Measurements from ENCODE around the gene OVCH2. TPM values are rescaled to one million over a fixed set of nuclear protein-coding genes. Genes with fewer than 3 reads are reported as not detected.
A peak's percentile ranks its signal among the peaks of the same experiment; 100 is the strongest.
"Not testable (repeated sequence)": the region's sequence is repeated elsewhere in the genome, so short reads cannot be mapped to it uniquely, and the experiment has no call there.

OVCH2 gene, protein sequence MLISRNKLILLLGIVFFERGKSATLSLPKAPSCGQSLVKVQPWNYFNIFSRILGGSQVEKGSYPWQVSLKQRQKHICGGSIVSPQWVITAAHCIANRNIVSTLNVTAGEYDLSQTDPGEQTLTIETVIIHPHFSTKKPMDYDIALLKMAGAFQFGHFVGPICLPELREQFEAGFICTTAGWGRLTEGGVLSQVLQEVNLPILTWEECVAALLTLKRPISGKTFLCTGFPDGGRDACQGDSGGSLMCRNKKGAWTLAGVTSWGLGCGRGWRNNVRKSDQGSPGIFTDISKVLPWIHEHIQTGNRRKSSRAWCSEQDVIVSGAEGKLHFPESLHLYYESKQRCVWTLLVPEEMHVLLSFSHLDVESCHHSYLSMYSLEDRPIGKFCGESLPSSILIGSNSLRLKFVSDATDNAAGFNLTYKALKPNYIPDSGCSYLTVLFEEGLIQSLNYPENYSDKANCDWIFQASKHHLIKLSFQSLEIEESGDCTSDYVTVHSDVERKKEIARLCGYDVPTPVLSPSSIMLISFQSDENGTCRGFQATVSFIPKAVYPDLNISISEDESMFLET
- 1 to 10 TPM; 5.6 to 7.1 (median 6.5) TPM for polyA plus RNA-seq (ENCODE audit: insufficient read length in 4 of 4)

DNA sequence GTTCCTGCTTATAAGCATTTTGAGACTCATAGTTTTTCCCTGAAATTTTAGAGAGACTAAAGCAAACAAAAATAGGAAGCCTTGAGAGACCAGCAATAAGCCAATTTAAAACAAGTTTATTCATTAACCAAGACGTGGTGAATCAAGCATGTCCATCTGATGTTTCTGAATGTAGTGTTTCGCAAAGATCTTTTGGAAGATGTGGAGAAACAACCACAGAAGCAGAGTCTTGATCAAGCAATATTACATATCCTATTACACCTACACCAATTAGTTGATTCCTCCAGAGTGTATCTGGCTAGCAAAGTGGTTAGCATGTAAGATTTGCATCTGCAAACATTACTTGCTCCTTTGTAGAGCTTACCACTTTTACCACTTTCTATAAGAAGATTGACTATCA, at the start of gene OVCH2:
Gene OVCH2 (minus strand): TSS at position 101 of the 400 bp plus-strand sequence. CDS start 83 bp downstream, at position 18.
- DNase-seq (ENCODE audit: low read depth in 4 of 4, low spot score in 3 of 4): no peak

DNA sequence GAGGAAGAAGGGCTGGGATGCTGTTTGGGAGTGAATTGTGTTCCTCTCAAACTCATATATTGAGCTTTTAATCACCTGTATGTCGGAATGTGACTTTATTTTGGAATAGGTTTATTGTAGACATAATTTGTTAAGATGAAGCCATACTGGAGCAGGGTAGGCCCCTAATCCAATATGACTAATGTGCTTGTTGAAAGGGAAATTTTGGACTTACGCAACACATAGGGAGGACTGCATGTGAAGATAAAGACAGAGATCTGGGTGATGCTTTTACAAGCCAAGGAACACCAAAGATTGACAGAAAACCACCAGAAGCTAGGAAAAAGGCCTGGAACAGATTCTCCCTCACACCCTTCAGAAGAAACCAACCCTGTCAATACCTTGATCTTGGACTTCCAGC, 43.2 kb upstream of the OVCH2 start:
- DNase-seq (ENCODE audit: low read depth in 4 of 4, low spot score in 3 of 4): no peak

DNA sequence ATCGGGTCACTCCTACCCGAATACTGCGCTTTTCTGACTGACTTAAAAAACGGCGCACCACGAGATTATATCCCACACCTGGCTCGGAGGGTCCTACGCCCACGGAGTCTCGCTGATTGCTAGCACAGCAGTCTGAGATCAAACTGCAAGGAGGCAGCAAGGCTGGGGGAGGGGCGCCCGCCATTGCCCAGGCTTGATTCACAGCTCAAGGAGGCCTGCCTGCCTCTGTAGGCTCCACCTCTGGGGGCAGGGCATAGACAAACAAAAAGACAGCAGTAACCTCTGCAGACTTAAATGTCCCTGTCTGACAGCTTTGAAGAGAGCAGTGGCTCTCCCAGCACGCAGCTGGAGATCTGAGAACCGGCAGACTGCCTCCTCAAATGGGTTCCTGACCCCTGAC, 28.5 kb upstream of the OVCH2 start:
- DNase-seq (ENCODE audit: low read depth in 4 of 4, low spot score in 3 of 4): not testable (repeated sequence)

DNA sequence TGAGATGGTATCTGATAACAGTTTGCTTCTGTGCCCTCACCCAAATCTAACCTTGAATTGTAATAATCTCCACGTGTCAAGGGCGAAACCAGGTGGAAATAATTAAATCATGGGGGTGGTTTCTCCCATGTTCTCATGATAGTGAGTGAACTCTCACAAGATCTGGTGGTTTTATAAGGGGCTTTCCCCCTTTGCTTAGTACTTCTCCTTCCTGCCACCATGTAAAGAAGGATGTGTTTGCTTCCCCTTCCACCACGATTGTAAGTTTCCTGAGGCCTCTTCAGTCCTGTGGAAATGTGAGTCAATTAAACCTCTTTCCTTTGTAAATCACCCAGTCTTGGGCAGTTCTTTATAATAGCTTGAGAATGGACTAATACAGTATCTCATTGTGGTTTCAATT, 8.5 kb upstream of the OVCH2 start:
- DNase-seq (ENCODE audit: low read depth in 4 of 4, low spot score in 3 of 4): no peak

DNA sequence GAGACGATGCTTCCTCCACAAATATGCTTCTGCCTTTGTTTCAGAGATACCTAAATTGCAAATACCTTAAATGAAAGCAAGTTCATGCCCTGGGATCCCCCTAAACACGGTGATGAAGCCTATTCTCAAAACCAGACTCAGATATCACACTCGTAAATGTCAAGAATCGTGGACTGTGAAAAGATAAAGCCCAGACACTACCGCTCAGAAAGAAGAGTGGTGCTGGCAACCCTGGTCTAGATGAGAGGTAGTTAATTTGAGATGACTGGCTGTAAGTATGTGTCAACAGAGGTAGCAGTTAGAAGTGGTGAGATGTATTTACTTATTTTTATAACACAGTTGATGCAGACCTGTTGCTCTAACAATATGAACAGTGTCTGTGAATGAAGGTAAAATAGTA, 2.5 kb downstream of the OVCH2 start:
- no peak for DNase-seq (ENCODE audit: low read depth in 4 of 4, low spot score in 3 of 4)

DNA sequence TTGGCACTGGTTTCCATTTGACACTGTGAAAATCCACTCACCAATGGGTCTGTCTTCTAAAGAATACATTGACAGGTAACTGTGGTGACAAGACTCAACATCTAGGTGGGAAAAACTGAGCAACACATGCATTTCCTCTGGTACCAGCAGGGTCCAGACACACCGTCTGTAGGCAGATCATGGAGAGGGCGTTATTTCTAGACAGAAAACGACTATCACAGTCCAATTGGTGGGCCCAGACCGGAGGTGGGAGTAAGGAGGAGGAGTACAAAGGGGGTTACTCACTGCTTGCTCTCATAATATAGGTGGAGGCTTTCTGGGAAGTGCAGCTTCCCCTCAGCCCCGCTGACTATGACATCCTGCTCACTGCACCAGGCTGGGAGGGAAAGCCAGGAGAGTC, 9.9 kb downstream of the OVCH2 start:
- DNase-seq (ENCODE audit: low read depth in 4 of 4, low spot score in 3 of 4): no peak

DNA sequence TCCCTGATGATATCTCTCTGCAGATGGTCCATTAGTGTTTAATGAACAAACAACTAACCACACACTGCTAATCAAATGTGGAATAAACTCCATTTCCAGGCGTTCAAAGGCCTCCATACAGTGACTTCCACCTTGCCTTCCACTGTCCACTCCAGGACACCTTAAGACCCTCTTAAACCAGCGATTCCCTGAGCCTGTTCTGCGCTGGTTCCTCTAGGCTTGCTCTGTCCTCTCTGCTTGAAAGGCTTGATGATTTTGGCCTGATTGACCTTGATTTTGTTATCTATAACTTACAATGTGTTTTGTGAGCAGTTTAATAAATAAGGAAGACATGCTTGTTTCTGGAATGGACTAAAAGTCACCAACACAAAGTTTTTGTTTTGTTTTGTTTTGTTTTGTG, 12.0 kb downstream of the OVCH2 start:
- DNase-seq (ENCODE audit: low read depth in 4 of 4, low spot score in 3 of 4): no peak

DNA sequence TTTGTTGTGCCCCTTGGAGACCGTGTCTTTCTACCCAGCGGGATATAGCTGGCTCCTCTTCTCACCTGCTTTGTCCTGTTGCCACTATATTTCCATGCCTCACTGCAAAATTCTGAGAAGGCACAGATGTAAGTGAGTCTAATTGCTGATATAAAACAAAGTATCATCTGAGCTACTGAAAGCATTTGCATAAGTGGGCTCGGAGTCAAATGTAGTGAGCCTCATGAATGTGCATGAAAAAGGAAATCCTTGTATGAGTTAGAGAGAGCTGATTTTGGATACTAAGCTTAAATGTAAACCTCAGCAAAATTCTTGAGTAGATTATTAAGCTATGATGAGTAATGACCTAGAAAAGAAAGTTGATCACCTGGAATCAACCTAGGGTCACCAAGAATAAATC, 13.9 kb downstream of the OVCH2 start:
- no peak for DNase-seq (ENCODE audit: low read depth in 4 of 4, low spot score in 3 of 4)

DNA sequence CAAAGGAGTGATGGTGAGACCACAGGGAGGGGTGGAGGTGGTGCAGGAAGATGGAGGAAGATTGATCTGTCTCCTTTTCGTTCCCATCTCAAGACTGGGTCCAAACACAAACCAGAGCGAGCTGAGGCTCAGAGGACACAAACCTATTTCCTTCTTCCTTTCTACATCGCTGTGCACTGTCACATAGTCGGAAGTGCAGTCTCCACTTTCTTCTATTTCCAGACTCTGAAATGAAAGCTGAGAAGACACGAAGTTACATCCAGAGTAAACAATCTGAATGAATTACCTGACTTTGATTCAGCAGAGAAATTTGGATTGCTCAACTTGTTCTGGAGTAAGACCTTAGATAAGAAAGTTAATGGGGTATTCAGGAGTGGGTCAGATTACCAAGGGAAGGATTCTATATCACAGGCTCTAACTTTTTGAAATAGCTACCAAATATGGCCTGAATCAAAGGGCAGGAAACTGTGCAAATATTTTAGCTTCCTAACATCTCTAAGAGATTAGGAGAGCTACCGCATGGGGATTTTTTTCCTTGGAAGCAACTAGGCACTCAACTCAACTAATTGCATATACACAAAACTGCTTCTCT, 14.4 kb downstream of the OVCH2 start:
- DNase-seq (ENCODE audit: low read depth in 4 of 4, low spot score in 3 of 4): no peak

DNA sequence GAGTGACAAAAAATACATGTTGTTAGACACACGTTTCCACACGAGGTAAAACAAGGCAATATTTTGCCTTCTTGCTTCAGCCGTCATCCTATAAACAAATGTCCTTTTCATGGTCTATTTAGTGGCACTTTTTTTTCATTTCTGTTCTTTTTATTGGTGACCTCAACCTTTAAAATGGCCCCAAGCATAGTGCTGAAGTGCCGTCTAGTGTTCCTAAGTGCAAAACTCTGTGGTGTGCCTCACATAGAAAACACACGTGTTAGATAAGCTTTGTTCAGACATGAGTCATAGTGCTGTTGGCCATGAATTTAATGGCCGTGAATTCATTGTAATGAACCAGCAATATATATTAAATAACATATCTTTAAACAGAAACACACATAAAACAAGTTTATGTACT, 15.6 kb downstream of the OVCH2 start:
- DNase-seq (ENCODE audit: low read depth in 4 of 4, low spot score in 3 of 4): no peak

DNA sequence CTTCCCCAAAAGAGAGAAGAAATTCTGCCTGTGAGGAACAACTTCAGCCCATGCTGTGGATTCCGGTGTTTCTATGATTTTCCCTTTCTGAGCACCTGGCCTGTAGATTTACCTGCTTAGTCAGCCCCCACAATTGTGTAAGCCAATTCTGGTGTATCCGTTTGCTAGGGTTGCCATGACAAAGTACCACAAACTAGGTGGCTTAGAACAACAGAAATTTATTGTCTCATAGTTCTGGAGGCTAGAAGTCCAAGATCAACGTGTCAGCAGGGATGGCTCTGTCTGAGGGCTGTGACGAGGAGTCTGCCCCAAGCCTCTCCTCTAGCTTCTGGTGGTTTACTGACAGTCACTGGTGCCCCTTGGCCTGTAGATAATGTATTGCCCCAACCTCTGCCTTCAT, 17.0 kb downstream of the OVCH2 start:
- no peak for DNase-seq (ENCODE audit: low read depth in 4 of 4, low spot score in 3 of 4)

DNA sequence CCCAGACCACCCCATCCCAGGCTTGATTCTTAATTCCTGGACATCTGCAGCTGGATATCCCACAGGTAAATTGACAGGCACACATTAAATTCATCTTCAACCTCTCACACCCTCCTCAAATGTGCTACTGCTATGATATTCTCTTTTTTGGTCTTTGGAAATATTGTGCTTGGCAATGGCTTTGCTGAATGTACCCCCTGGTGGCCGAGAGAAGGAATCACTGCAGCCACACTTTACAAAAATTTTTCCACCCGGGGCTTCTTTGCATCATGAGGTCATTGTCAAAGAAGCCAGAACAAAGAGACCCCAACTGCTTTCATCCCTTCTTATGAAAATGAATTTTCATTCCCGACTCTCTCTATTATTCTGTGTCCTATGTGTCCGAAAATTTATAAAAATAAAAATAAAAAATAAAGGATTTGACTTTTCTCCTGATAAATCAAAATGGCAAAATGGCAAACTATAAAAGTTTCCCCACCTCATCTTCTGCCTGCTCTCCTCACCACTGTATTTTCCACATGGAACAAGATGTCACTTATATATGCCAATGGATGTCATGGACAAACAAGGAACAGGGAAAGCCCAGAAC, 17.9 kb downstream of the OVCH2 start:
- DNase-seq (ENCODE audit: low read depth in 4 of 4, low spot score in 3 of 4): no peak

DNA sequence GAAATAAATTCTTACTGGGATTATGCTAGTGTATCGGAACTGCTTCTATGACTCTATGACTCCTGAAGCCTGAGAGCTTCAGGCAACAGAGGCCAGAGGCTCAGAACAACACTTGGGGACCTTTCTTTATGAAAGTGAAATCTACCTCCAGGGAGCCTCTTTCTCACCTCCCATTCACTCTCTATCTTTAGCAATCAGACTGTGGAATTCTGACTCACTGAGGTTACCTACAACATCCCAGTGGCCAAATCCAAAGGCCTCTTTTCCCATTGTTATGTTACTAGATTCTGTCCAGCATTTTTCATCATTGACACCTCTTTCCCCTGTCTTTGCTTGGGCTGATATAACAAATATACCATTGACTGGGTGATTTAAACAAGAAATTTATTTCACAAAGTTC, 18.9 kb downstream of the OVCH2 start:
- DNase-seq (ENCODE audit: low read depth in 4 of 4, low spot score in 3 of 4): no peak

DNA sequence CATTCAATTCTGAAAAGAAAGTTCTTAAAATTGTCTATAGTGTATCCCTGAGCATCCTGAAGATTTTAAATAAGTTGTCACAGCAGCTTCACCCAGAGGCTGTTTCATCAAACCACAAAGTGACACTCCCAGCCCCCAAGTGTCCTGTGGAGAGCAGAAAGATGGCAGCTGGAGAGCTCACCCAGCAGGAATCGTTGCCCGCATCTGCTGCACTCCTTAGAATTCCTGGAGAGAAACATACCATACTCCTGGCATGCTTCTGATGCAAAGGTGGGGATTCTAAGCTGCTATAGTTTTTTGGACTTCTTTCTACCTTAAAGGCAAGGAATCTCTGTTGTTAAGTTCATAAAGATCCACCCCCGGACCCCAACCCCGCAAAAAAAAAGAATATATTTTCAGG, 19.5 kb downstream of the OVCH2 start:
- no peak for DNase-seq (ENCODE audit: low read depth in 4 of 4, low spot score in 3 of 4)

DNA sequence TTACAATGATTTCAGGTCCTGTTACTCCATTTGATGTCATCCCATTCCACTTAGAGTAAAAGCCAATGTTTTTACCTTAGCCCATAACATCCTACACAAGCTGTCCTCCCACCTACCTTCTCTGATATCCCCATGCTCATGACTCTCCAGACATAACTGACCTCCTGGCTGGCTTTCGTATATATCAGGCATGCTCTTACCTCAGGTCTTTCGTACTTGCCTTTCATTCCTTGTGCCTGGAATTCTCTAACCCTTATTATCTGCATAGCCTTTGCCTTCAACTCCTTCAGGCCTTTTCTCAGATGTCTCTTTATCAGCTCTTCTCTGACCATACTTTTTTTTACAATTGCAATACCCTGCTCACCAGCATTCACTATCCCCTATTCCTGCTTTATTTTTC, 22.7 kb downstream of the OVCH2 start:
- DNase-seq (ENCODE audit: low read depth in 4 of 4, low spot score in 3 of 4): no peak

DNA sequence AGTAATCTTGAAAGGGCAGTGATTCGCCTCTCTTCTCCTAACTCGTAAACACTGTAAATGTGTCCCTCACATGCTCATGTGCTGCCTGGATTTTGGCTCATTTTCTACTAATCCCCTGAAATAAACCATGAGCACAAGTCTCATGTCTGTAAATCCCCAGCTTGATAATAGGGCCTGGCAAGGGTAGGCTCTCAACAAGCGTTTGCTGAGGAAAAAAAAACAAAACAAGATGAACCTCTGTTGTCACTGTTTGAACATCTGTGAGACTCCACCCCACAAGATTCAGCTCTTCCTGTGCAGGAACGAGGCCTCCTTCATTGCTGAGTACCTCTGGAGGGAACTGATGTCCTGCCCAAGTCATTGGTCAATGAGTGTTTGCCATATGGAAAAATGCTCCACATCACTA, 28.5 kb downstream of the OVCH2 start:
- no peak for DNase-seq (ENCODE audit: low read depth in 4 of 4, low spot score in 3 of 4)

DNA sequence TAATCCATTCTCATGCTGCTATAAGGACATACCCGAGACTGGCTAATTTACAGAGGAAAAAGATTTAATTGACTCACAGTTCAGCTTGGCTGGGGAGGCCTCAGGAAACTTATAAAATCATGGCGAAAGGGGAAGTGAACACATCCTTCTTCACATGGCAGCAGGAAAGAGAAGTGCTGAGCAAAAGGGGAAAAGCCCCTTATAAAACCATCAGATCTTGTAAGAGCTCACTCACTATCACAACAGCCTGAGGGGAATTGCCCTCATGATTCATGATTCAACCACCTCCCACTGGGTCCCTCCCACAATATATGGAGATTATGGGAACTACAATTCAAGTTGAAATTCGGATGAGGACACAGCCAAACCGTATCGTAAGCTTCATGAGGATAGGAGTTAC, 29.2 kb downstream of the OVCH2 start:
- DNase-seq (ENCODE audit: low read depth in 4 of 4, low spot score in 3 of 4): no peak

DNA sequence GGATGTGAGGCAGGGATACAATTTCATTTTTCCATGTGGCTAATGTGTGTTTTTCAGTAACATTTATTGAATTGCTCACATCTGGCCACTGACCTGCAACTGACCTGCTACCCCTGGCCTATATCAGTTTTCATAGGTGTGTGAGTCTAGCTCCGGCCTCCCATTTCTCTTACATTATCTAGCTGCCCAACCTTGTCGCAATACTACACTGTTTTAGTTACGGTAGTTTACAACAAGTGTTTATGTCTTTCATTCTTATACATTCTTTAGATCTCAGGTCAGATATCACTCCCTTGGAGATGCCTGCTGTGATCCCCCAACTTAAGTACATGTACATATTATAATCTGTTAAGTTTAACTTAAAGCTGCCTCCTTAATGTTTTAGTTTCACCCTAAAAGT, 30.6 kb downstream of the OVCH2 start:
- no peak for DNase-seq (ENCODE audit: low read depth in 4 of 4, low spot score in 3 of 4)

DNA sequence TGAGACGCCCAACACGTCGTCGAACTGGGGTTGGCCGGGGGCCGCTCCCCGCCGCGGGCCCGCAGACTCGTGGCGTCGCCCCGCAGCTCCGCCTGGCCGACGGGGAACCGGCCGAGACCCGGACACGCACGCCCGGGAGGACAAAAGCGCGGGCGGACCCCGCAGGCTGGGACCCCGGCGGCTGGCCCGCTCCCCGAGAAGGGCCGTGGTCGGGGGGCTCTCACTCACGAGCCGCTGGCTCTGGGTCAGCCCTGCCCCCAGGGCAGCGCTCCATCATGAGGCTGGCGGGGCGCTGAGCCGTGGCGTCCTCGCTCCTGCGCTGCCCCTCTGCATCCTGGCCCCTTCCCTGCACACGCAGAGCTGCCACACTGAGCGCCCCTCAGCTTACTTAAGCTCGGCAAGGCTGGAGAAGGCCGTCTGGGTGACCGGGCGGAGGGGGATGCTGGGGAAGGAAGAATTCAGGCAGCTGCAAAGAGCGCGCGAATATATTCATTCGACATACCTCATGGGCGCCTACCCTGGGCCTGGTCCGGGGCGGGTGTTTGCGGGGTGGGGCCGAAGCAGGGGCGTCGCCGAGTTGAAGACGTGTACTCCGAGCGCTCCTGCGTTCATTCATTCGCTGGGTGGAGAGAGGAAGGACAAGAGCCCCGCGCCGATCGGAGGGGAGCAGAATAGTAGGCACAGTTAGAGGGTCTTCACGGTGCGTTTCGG, 32.4 kb downstream of the OVCH2 start:
- DNase-seq (ENCODE audit: low read depth in 4 of 4, low spot score in 3 of 4): peak in 2 of 4 donors; percentile 36 to 50

DNA sequence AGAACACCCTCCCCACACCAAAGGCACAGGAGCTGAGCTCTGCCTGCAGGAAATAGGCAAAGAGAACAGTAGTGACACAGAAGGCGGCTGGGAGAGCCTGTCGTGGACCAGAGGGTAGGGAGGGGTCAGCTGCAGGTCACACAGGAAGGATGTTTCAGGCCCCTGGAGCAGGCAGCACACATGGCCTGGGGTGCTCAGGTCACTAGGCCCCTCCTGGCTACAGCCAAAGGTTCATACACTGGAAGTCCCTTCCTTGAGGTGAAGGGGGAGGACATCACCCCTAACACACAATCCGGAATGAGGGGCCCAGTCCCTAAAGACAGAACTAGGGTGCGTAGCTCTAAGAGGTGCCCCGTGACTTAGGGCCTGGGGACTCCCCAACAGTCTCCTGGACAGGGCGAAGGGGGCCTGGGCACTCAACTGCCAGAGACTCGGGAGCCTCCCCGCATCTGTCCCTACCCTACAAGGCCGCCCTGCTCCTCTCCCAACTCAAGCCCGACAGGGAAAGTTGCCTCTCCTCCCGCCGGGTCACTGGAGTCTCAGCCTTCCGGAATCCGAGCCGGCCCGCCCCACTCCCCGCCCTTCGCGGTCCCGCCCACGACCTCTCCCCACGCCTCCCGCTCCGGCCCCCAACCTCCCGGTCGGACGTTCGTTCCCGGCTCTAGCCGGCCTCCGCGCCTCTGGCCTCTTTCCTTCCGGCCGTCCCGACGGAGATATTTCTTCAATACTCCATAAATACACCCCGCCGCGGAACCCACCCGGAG, 33.1 kb downstream of the OVCH2 start, which contains the start of gene CYB5R2:
Gene CYB5R2 (minus strand): TSS at position 541 of the 764 bp plus-strand sequence. CDS start 675 bp downstream, outside the sequence.
- peak in 3 of 4 donors; percentile 31 to 65 (median 44) for DNase-seq (ENCODE audit: low read depth in 4 of 4, low spot score in 3 of 4)

All from right renal pelvis (tissue), 4 donors.